ENCODE measurements around the gene IL10RA.

DNA sequence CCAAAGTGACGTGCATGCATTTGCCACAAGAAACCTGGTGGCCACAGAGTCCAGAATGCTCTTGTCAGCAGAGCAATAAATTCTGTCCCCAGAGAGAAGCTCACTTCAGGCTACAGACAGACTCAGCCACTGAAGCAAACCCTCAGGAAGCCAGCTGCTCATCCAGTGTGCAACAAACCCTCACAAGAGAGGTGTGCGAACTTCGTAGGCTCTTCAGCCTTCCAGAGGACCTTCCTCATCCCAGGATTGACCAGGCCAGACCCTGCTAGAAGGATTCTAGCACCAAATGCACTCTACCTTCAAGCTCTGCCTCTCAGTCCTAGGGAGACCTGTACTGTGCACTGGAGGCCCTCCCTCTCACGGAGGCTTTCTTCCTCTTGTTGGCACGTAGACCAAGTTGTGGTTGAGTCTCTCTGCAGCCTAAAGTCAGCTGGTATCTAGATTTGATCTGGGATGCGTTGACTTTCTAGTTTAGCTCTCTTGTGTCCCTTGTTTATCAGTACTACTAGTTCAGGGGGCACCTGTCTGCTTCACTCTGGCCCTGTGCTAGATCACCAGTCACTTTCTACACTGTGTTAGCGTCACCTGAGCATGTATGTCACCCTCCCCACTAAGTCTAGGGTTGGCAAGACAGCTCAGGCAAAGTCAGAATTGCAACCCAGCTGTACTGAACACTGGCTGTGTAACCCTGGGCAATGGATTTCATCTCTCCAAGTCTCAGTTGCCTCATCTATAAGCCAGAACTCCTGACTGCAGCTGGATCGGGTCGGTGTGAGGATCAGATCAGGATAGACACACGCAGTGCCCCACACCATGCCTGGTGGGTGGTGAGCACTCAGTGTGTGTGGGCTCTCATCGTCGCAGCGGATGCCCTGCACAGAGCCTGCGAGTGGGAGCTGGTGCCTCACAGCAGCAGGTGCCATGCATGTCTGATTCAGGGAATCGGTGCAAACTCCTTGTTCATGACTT, 34.9 kb upstream of the IL10RA start:
- TF ChIP-seq, protein P1, sequence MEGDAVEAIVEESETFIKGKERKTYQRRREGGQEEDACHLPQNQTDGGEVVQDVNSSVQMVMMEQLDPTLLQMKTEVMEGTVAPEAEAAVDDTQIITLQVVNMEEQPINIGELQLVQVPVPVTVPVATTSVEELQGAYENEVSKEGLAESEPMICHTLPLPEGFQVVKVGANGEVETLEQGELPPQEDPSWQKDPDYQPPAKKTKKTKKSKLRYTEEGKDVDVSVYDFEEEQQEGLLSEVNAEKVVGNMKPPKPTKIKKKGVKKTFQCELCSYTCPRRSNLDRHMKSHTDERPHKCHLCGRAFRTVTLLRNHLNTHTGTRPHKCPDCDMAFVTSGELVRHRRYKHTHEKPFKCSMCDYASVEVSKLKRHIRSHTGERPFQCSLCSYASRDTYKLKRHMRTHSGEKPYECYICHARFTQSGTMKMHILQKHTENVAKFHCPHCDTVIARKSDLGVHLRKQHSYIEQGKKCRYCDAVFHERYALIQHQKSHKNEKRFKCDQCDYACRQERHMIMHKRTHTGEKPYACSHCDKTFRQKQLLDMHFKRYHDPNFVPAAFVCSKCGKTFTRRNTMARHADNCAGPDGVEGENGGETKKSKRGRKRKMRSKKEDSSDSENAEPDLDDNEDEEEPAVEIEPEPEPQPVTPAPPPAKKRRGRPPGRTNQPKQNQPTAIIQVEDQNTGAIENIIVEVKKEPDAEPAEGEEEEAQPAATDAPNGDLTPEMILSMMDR (IDR thresholded peaks at IDR 0.05), result no peak
- no peak for TF ChIP-seq POLR2AphosphoS5 (IDR thresholded peaks at IDR 0.05)
